Small intestine (tissue), 7 donors: ENCODE results near the gene SYNPR. TPM values are rescaled to one million over a fixed set of nuclear protein-coding genes. Genes with fewer than 3 reads are reported as not detected.

ENCODE experiments used
- DNase-seq, 2 donors: peaks; one replicate each; pipeline versions ENCODE4 v3.0.0 to v3.0.0-alpha.2; 2013
- FAIRE-seq: peaks from 2 replicates; lab custom pipeline; 2012; peaks lifted over from hg19 to GRCh38; lab: Jason Lieb, UNC
- H3K27ac ChIP-seq, 3 donors: one replicate each; pipeline ENCODE4 v1.5.1; 2013; ENCODE audit warnings: low read length in 2 of 3, mild to moderate bottlenecking in 2 of 3, control low read depth in 1 of 3, inconsistent platforms in 1 of 3, low read depth in 1 of 3, moderate library complexity in 1 of 3
- H3K27me3 ChIP-seq, 3 donors: one replicate each; pipeline ENCODE4 v1.6.1; 2013; ENCODE audit warnings: low read length in 3 of 3, inconsistent platforms in 1 of 3; ENCODE audit not compliant: control insufficient read depth in 3 of 3, insufficient read depth in 3 of 3
- H3K36me3 ChIP-seq, 3 donors: one replicate each; pipeline ENCODE4 v1.6.1; 2013; ENCODE audit warnings: low read length in 3 of 3, inconsistent platforms in 1 of 3, low read depth in 1 of 3, mild to moderate bottlenecking in 1 of 3, moderate library complexity in 1 of 3; ENCODE audit not compliant: control insufficient read depth in 3 of 3, insufficient read depth in 2 of 3
- H3K4me1 ChIP-seq, 3 donors: one replicate each; pipeline ENCODE4 v1.6.1; 2013; ENCODE audit warnings: low read length in 2 of 3, inconsistent platforms in 1 of 3, low read depth in 1 of 3, mild to moderate bottlenecking in 1 of 3, moderate library complexity in 1 of 3; ENCODE audit not compliant: control insufficient read depth in 3 of 3, insufficient read depth in 2 of 3
- H3K4me3 ChIP-seq, 3 donors: one replicate each; pipeline ENCODE4 v1.5.1; 2013; ENCODE audit warnings: low read length in 3 of 3, control low read depth in 1 of 3, inconsistent platforms in 1 of 3, low read depth in 1 of 3, mild to moderate bottlenecking in 1 of 3, moderate library complexity in 1 of 3
- H3K9me3 ChIP-seq, 2 donors: one replicate each; pipeline ENCODE4 v1.6.1; 2013; ENCODE audit warnings: low read depth in 1 of 2, low read length in 1 of 2; ENCODE audit not compliant: control insufficient read depth in 2 of 2, insufficient read depth in 1 of 2
- WGBS, 3 donors: extraction: QIAGEN DNeasy Blood & Tissue Kit; methylation state at CpG; one replicate each; pipeline ENCODE4 v1.1.7; 2013; 5-methylcytosine and 5-hydroxymethylcytosine counted together
- polyA plus RNA-seq, 4 donors: library from polyadenylated mRNA; stranded (reverse) in 3 of 4; unstranded in 1 of 4; fragments of 200-250 nt in 3 of 4; fragments of 120-200 nt in 1 of 4; gene quantifications; one replicate each; pipeline versions ENCODE4 v1.2.1 to v1.2.3, GENCODE V29; 2013
- donor health status: healthy with polysubstance abuse.
- donor health status: control.
- donor health status: control.
- donor health status: Bipolar disorder and iron deficiency.
- donor health status: healthy.

The SYNPR gene
- polyA plus RNA-seq, 4 donors, result 0.36 to 0.87 TPM; not detected in 2

DNA sequence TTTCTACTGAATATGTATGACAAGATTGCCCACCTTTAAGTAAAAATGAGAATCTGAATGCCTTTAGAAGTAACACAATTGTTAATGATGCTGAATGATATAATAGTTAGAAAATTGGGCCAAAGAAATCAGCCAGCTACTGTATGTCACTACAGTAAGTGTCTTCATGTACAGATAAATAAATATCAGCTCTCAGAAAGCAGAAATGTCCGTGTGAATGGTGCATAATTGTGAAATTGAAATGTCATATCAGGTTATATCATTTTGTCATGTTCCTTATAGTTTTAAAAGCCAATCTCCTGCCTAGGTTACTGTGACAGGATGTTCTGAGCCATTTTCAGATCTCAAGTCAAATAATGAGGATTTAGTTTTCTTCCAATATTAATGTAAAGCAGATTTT is 283.8 kb downstream of the SYNPR start:
- Histone ChIP-seq H3K4me3 (no peak overlapping the region), H3K27ac (no peak overlapping the region), H3K36me3 (no peaks in the 10 kb centered on the region), H3K9me3 (peaks cover 0 to 3% of the 10 kb centered on the region in 2 donors), H3K4me1 (no peaks in the 10 kb centered on the region), H3K27me3 (no peaks in the 10 kb centered on the region)
- DNase-seq (no peak), FAIRE-seq (no peak)
- 40 to 60% (median 47%) methylated on average over 1 of the region's 1 CpG for whole genome bisulfite sequencing, 3 donors

DNA sequence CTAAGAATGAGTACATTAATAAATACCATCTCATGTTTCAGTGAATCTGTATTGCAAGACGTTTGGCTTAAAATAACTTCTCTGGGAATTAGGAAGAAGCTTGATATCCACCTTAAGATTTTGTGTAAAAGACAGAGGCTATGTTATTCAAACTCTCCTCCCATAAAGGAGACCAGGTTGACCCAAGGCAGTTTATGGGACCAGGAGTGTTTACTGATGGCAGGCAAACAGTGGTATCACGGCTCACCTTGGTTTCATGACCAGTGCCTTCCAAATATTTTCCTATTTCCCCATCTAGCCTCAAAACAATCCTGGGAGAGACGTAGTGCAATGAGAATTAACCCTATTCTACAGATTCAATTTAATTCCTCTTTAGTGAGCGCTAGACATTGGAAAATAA is 284.2 kb downstream of the SYNPR start:
- no peak overlapping the region for H3K4me3 ChIP-seq
- no peak overlapping the region for H3K27ac ChIP-seq
- 51 to 75% (median 60%) methylated on average over 4 of the region's 4 CpGs for WGBS, 3 donors
- H3K36me3 ChIP-seq, result no peaks in the 10 kb centered on the region
- H3K9me3 ChIP-seq, result peaks cover 0 to 3% of the 10 kb centered on the region in 2 donors
- H3K4me1 ChIP-seq, result no peaks in the 10 kb centered on the region
- no peak for FAIRE-seq
- no peak for DNase-seq
- no peaks in the 10 kb centered on the region for H3K27me3 ChIP-seq

DNA sequence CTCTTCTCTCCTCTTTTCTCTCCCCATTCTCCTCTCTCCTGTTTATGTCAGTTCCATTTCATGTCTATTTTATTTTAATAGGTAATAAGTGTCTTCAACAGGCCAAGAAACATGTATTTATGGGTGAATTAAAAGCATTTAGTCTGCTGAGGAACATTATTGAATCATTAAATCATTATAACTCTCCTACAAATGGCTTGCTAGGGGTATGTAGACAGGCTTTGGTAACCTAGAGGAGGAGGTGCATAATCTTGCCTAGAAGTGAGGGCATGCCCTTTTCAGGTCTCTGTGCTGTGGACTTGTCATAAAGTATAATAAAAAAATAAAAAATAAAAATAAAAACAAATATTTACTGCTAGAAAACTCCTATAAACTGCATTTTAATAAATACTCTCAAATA is 285.5 kb downstream of the SYNPR start:
- Histone ChIP-seq H3K27ac (no peak overlapping the region), H3K36me3 (no peaks in the 10 kb centered on the region), H3K9me3 (peaks cover 0 to 3% of the 10 kb centered on the region in 2 donors), H3K27me3 (no peaks in the 10 kb centered on the region), H3K4me3 (no peak overlapping the region), H3K4me1 (no peaks in the 10 kb centered on the region)
- FAIRE-seq (no peak), DNase-seq (no peak)

DNA sequence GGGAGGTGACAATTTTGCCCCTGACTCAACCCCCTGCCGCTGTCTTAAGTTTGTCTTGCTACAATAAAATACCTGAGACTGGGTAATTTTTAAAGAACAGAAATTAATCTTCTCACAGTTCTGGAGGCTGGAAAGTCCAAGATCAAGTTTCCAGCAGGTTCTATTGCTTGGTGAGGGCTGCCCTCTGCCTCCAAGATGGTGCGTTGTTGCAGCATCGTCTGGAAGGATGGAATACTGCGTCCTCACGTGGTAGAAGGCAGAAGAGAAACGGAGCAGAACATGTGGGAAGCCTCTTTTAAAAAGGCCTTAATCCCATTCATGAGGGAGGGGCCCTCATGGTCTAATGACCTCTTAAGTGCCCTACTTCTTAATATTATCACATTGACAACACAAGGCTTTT is 287.1 kb downstream of the SYNPR start:
- FAIRE-seq (no peak), DNase-seq (no peak)
- H3K27me3 ChIP-seq, result no peaks in the 10 kb centered on the region
- H3K27ac ChIP-seq, result no peak overlapping the region
- 72 to 89% (median 74%) methylated on average over 6 of the region's 6 CpGs for WGBS, 3 donors
- H3K4me3 ChIP-seq, result no peak overlapping the region
- peaks cover 0 to 3% of the 10 kb centered on the region in 2 donors for H3K9me3 ChIP-seq
- no peaks in the 10 kb centered on the region for H3K4me1 ChIP-seq
- H3K36me3 ChIP-seq, result no peaks in the 10 kb centered on the region

DNA sequence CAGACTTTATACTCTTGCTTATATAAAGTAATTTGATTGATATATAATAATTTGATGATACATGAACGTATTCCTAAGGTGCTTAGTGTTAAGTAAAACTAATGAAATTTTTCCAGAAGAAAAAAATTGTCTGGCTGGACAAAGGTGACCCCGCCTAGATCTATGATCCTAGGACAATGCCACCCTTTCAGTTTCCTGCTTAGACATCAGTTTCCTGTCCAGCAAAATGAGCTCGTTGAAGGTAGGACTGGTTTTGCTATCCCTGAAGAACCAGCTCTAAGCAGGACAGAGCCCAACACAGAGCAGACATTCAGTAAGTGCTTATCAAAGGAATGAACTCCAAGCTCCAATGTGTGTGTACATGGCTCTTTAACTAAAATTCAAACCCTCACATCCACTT is 293.6 kb downstream of the SYNPR start:
- DNase-seq, result no peak
- no peaks in the 10 kb centered on the region for H3K27me3 ChIP-seq
- H3K36me3 ChIP-seq, result no peaks in the 10 kb centered on the region
- H3K4me3 ChIP-seq, result no peak overlapping the region
- WGBS, 3 donors, result 37 to 44% (median 42%) methylated on average over 3 of the region's 3 CpGs
- no peaks in the 10 kb centered on the region for H3K9me3 ChIP-seq
- no peak for FAIRE-seq
- no peak overlapping the region for H3K27ac ChIP-seq
- H3K4me1 ChIP-seq, result peaks cover 0 to 2% (median 0%) of the 10 kb centered on the region in 3 donors

DNA sequence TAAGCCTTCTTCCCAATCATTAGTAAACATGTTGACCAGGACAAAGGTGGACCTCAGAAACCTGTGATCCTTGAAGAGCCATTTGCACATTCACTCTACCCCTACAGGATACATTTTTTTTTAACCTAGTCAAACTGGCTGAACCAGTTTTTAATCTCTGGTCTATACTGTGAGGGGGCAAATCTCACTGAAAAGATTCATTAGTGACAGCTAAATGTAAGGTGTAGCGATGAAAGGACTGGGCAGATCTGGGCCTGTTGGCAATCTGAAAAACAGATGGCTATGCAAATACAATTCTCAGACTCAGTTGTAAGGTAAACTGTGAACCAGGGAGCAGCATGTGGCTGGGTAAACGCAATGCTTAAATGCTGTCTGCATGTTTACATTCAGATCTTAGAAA is 298.7 kb downstream of the SYNPR start:
- no peaks in the 10 kb centered on the region for H3K9me3 ChIP-seq
- peak; percentile 87 to 92 for DNase-seq
- WGBS, 3 donors, result 6 to 41% (median 27%) methylated on average over 2 of the region's 2 CpGs
- FAIRE-seq, result no peak
- H3K36me3 ChIP-seq, result no peaks in the 10 kb centered on the region
- no peaks in the 10 kb centered on the region for H3K27me3 ChIP-seq
- peaks cover 0 to 26% (median 0%) of the 10 kb centered on the region in 3 donors for H3K4me1 ChIP-seq
- H3K4me3 ChIP-seq, result no peak overlapping the region
- H3K27ac ChIP-seq, result peak overlapping the region in 1 of 3 donors; percentile 76

DNA sequence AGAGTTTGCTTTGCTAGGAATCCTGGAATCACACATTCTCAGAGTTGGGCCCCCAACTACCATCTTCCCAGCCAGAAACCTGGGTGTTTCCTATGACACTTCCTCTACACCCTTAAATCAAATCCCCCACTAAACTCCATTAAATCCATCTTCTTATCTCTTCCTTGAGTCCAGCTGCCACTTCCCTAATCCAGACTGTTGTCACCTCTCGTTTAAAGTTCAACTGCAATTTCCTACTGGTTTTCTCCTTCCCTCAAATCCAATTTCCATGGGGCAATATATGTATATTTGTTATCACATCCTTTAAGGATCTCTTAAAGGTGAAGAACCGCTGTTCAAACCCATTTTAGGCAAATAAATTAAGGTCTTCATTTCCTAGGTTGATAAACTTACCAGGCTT is 300.8 kb downstream of the SYNPR start:
- Histone ChIP-seq H3K36me3 (no peaks in the 10 kb centered on the region), H3K9me3 (no peaks in the 10 kb centered on the region), H3K27ac (no peak overlapping the region), H3K27me3 (no peaks in the 10 kb centered on the region), H3K4me3 (no peak overlapping the region), H3K4me1 (peaks cover 0 to 26% (median 0%) of the 10 kb centered on the region in 3 donors)
- DNase-seq (peak in 1 of 2 donors; percentile 20), FAIRE-seq (no peak)
- WGBS, 3 donors, result 9 to 39% (median 18%) methylated on average over 2 of the region's 2 CpGs

DNA sequence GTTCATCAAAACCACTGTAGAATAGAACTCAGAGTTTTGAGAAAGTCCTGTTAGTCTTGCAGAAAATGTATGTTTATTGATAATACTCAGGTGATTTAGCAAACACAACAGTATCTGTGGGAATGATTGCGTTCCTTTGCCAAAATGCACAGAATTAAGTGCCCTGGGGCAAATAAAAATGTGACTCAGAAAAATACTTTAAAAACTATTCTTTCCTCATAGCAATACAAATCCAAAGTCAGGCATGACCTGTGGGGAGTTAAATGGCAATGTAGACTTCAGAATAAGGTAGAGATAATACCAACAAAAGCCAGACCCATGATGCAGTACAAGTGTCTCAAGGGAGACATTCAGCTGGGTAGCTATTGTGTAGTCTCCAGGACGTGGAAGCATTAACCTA is 302.0 kb downstream of the SYNPR start:
- H3K36me3 ChIP-seq, result no peaks in the 10 kb centered on the region
- FAIRE-seq (no peak), DNase-seq (no peak)
- H3K9me3 ChIP-seq, result no peaks in the 10 kb centered on the region
- H3K27me3 ChIP-seq, result no peaks in the 10 kb centered on the region
- H3K27ac ChIP-seq, result no peak overlapping the region
- 73 to 83% (median 81%) methylated on average over 2 of the region's 2 CpGs for WGBS, 3 donors
- H3K4me1 ChIP-seq, result peaks cover 0 to 26% (median 0%) of the 10 kb centered on the region in 3 donors
- no peak overlapping the region for H3K4me3 ChIP-seq

DNA sequence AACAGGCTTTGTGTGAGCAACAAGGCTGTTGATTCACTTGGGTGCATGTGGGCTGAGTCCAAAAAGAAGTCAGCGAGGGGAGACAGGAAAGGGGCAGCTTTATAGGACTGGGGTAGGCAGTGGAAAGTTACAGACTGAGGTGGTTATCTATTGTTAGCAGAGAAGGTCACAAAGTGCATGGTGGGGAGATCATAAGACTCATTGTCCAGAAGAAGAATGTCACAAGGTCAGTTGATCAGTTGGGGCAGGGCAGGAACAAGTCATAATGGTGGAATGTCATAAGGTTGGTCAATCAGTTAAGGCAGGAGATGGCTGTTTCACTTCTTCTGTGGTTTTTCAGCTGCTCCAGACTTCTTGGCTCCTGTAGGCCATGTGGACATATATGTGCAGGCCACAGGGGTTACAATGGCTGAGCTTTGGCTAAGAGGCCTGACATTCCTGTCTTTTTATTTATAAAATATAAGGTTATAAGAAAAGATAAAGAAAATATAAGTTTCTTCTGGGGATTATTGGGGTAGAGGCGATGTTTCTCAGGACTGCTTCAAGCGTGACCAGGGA is 304.9 kb downstream of the SYNPR start:
- H3K4me3 ChIP-seq, result no peak overlapping the region
- no peak overlapping the region for H3K27ac ChIP-seq
- DNase-seq (no peak), FAIRE-seq (no peak)
- peaks cover 0 to 13% (median 0%) of the 10 kb centered on the region in 3 donors for H3K4me1 ChIP-seq
- H3K27me3 ChIP-seq, result no peaks in the 10 kb centered on the region
- 89 to 93% (median 91%) methylated on average over 3 of the region's 3 CpGs for WGBS, 3 donors
- H3K9me3 ChIP-seq, result no peaks in the 10 kb centered on the region
- no peaks in the 10 kb centered on the region for H3K36me3 ChIP-seq
